Measurements from ENCODE around the gene HPS6. TPM values are rescaled to one million over a fixed set of nuclear protein-coding genes. Genes with fewer than 3 reads are reported as not detected.

Gene HPS6
- total RNA-seq, 1 experiment from 2014 or later, result 18.7 TPM

- no peak overlapping the region for H2BK5ac ChIP-seq (ENCODE audit: insufficient read length, low read length)
- Mint-ChIP-seq H3K4me1 (no peaks in the 10 kb centered on the region), H3K27ac (no peak overlapping the region), H3K27me3 (ENCODE audit: low read depth) (no peaks in the 10 kb centered on the region), H3K4me3 (no peak overlapping the region), H3K9me3 (no peaks in the 10 kb centered on the region), H3K36me3 (ENCODE audit: insufficient read depth in 1 of 3, low read depth in 3 of 3) (peaks cover 5 to 9% (median 5%) of the 10 kb centered on the region in 3 experiments; a peak in 5 of 7 replicates)
- no peaks in the 10 kb centered on the region for H3K9me3 ChIP-seq (ENCODE audit: control insufficient read depth, low read depth, low read length)
- H3K27me3 ChIP-seq (ENCODE audit: insufficient read depth, low read length), result no peaks in the 10 kb centered on the region
- no peak overlapping the region for H3K14ac ChIP-seq (ENCODE audit: insufficient read depth, low read length)
- no peak overlapping the region for H3K4ac ChIP-seq (ENCODE audit: low read depth, low read length)
- H2BK12ac ChIP-seq (ENCODE audit: insufficient read length, low read depth, low read length), result no peak overlapping the region
- no peak overlapping the region for H3K18ac ChIP-seq (ENCODE audit: insufficient read length, low read depth, low read length)
- no CpG with 5 or more reads among the region's 2 CpGs for WGBS (ENCODE audit: extremely low coverage, insufficient read length, low lambda C conversion rate)
- no peak overlapping the region for H2BK20ac ChIP-seq (ENCODE audit: low read depth, low read length, poor library complexity, severe bottlenecking)
- no peak overlapping the region for H3K23ac ChIP-seq (ENCODE audit: insufficient read length, low read depth, low read length)
- H3K79me1 ChIP-seq (ENCODE audit: insufficient read depth, low read depth, low read length, poor library complexity, severe bottlenecking), result no peaks in the 10 kb centered on the region
- no peak overlapping the region for H3K4me2 ChIP-seq (ENCODE audit: insufficient read depth, insufficient read length, low read length)
- no peak overlapping the region for H2BK15ac ChIP-seq (ENCODE audit: low read depth, low read length)
- no peak overlapping the region for H3K56ac ChIP-seq (ENCODE audit: insufficient read length, low read depth, low read length)
- H2AK5ac ChIP-seq (ENCODE audit: insufficient read length, low read length), result no peak overlapping the region
- no peak overlapping the region for H2AFZ ChIP-seq (ENCODE audit: low read length)
- H3K9ac ChIP-seq (ENCODE audit: extremely low read depth, insufficient read length, low read length), result no peak overlapping the region
- no peak overlapping the region for H4K8ac ChIP-seq (replicated peaks; ENCODE audit: insufficient read length, low read depth, low read length)
- no peak for TF ChIP-seq CTCF (conservative IDR thresholded peaks at IDR 0.05)
- no peak overlapping the region for H3K27ac ChIP-seq (ENCODE audit: insufficient read length, low read depth, low read length)
- H4K91ac ChIP-seq (ENCODE audit: insufficient read length, low read depth, low read length), result no peak overlapping the region
- no peaks in the 10 kb centered on the region for H3K23me2 ChIP-seq (ENCODE audit: insufficient read length, low read depth, low read length, poor library complexity, severe bottlenecking)
- H3K4me1 ChIP-seq (ENCODE audit: insufficient read depth, low read length), result no peaks in the 10 kb centered on the region
- no peak overlapping the region for H2BK120ac ChIP-seq (ENCODE audit: low read depth, low read length, poor library complexity, severe bottlenecking)
- no peaks in the 10 kb centered on the region for H4K20me1 ChIP-seq (ENCODE audit: control insufficient read depth, insufficient read depth, insufficient read length)
- no peaks in the 10 kb centered on the region for H3K79me2 ChIP-seq (ENCODE audit: insufficient read depth, low read length)
- H3T11ph ChIP-seq (ENCODE audit: low read length), result no peak overlapping the region
- no peak for DNase-seq
- H4K5ac ChIP-seq (ENCODE audit: insufficient read length, low read depth, low read length), result no peak overlapping the region
Measured at GRCh38 chr10:102090772-102091171, 25.6 kb downstream of the HPS6 start.
